B cell (primary cell): ENCODE results near the gene RASSF8. TPM values are rescaled to one million over a fixed set of nuclear protein-coding genes. Genes with fewer than 3 reads are reported as not detected.

Experiments
- ATAC-seq: fragments of 200-7000 bp; cut with Tn5 transposase; one replicate; pipeline ENCODE4 v1.10.0; 2021; ENCODE audit warnings: low read depth, mild to moderate bottlenecking, moderate number of reproducible peaks, moderate library complexity
- CTCF ChIA-PET: fragments of 350-600 bp; sonication (Branson Sonifier 250); formaldehyde crosslinking; loops from one replicate; lab custom pipeline; 2021; ENCODE audit warnings: antibody characterized with exemption, inconsistent platforms; lab: Charles Lee
- POLR2A ChIA-PET: fragments of 350-600 bp; sonication (Branson Sonifier 250); formaldehyde crosslinking; loops from one replicate; lab custom pipeline; 2021; ENCODE audit warnings: antibody characterized with exemption; lab: Charles Lee
- DNase-seq: peaks from one replicate; pipeline ENCODE4 v3.0.0; 2013
- H2AFZ ChIP-seq: 2 replicates; pipeline ENCODE4 v1.6.1; 2012; ENCODE audit warnings: mild to moderate bottlenecking, low read depth, low read length; ENCODE audit not compliant: insufficient read depth, poor library complexity, severe bottlenecking
- H3K27ac ChIP-seq, 2 donors: 1 replicate in 1 of 2; 2 replicates in 1 of 2; pipeline ENCODE4 v1.5.1; 2012 to 2013; ENCODE audit warnings: low read length in 2 of 2, mild to moderate bottlenecking in 2 of 2, moderate library complexity in 1 of 2
- H3K27me3 ChIP-seq, 4 experiments: fragments of 200-600 bp in 1 of 4; sonication (generic) in 1 of 4; replicated peaks in 1 of 4; 1 replicate in 2 of 4; 2 replicates in 2 of 4; pipeline versions ENCODE4 v1.6.1 to v1.7.0; 2013 to 2016; ENCODE audit warnings: low read length in 3 of 4, mild to moderate bottlenecking in 2 of 4, mixed read lengths in 1 of 4, moderate library complexity in 1 of 4; ENCODE audit not compliant: insufficient read depth in 4 of 4, control insufficient read depth in 3 of 4; ENCODE audit errors: control extremely low read depth in 1 of 4
- H3K36me3 ChIP-seq, 2 experiments: replicated peaks in 1 of 2; 1 replicate in 1 of 2; 2 replicates in 1 of 2; pipeline versions ENCODE4 v1.6.1 to v1.7.1; 2013; ENCODE audit warnings: low read length in 1 of 2; ENCODE audit not compliant: insufficient read depth in 2 of 2, control insufficient read depth in 1 of 2; ENCODE audit errors: control extremely low read depth in 1 of 2, extremely low read depth in 1 of 2
- H3K4me1 ChIP-seq, 2 donors: fragments of 200-600 bp in 1 of 2; sonication (generic) in 1 of 2; 1 replicate in 1 of 2; 2 replicates in 1 of 2; pipeline versions ENCODE4 v1.5.1 to v1.6.1; 2013 to 2017; ENCODE audit warnings: low read length in 2 of 2; ENCODE audit not compliant: control insufficient read depth in 2 of 2, insufficient read depth in 2 of 2
- H3K4me2 ChIP-seq: replicated peaks from 2 replicates; pipeline ENCODE3; 2012; ENCODE audit warnings: mild to moderate bottlenecking, low read depth, low read length; ENCODE audit not compliant: poor library complexity, severe bottlenecking
- H3K4me3 ChIP-seq, 5 experiments: fragments of 200-600 bp in 1 of 5; sonication (generic) in 1 of 5; 1 replicate in 3 of 5; 2 replicates in 2 of 5; pipeline versions ENCODE4 v1.5.1 to v1.7.0; 2011 to 2016; ENCODE audit warnings: low read length in 4 of 5, mild to moderate bottlenecking in 4 of 5, low read depth in 2 of 5, control low read depth in 1 of 5, moderate library complexity in 1 of 5; ENCODE audit not compliant: insufficient read depth in 1 of 5; ENCODE audit errors: control extremely low read depth in 1 of 5, extremely low read depth in 1 of 5
- H3K79me2 ChIP-seq: fragments of 200-600 bp; sonication (generic); one replicate; pipeline ENCODE4 v1.6.0; 2016; ENCODE audit warnings: low read length; ENCODE audit not compliant: control insufficient read depth, insufficient read depth
- H3K9ac ChIP-seq: fragments of 200-600 bp; sonication (generic); 2 replicates; pipeline ENCODE4 v1.6.1; 2017; ENCODE audit warnings: mild to moderate bottlenecking, low read length, moderate library complexity
- H3K9me3 ChIP-seq, 3 donors: one replicate each; pipeline versions ENCODE4 v1.6.1 to v1.7.1; 2013; ENCODE audit warnings: low read length in 2 of 3; ENCODE audit not compliant: control insufficient read depth in 2 of 3, insufficient read depth in 1 of 3; ENCODE audit errors: control extremely low read depth in 1 of 3
- H4K20me1 ChIP-seq: 2 replicates; pipeline ENCODE4 v1.6.0; 2012; ENCODE audit warnings: mild to moderate bottlenecking, low read length; ENCODE audit not compliant: insufficient read depth, control insufficient read depth, poor library complexity, severe bottlenecking
- H3K27ac Mint-ChIP-seq: one replicate; pipeline ENCODE4 v1.8.0; 2021; ENCODE audit warnings: mixed read lengths
- H3K27me3 Mint-ChIP-seq: one replicate; pipeline ENCODE4 v1.8.0; 2021; ENCODE audit warnings: mixed read lengths
- H3K4me1 Mint-ChIP-seq: one replicate; pipeline ENCODE4 v1.8.0; 2021; ENCODE audit warnings: mixed read lengths
- H3K4me3 Mint-ChIP-seq: one replicate; pipeline ENCODE4 v1.8.0; 2021; ENCODE audit warnings: mixed read lengths
- H3K9me3 Mint-ChIP-seq: one replicate; pipeline ENCODE4 v1.8.0; 2022; ENCODE audit warnings: mixed read lengths; ENCODE audit not compliant: insufficient read depth
- CTCF ChIP-seq: fragments of 200-600 bp; IDR thresholded peaks from one replicate; pipeline ENCODE4 v1.8.0; 2022; ENCODE audit warnings: antibody characterized with exemption, mild to moderate bottlenecking
- EZH2 ChIP-seq: IDR thresholded peaks from 2 replicates; pipeline ENCODE4 v1.6.1; 2012; ENCODE audit warnings: borderline replicate concordance, low read depth, mild to moderate bottlenecking, moderate library complexity, low read length; ENCODE audit not compliant: insufficient read depth, poor library complexity, severe bottlenecking
- WGBS: methylation state at CpG from one replicate; pipeline ENCODE4 v1.1.5; 2013; ENCODE audit warnings: missing lambda C conversion rate; ENCODE audit not compliant: insufficient coverage; 5-methylcytosine and 5-hydroxymethylcytosine counted together
- intact Hi-C: fragments of 100-400 bp; cut with micrococcal nuclease; formaldehyde crosslinking; loops from one replicate; pipeline ENCODE4 v1.10.0; 2022
- polyA plus RNA-seq: library from polyadenylated mRNA; depleted of rRNA; stranded (reverse); fragments of >200 nt; gene quantifications from 2 replicates; pipeline ENCODE4 v1.2.3, GENCODE V29; 2012
- total RNA-seq, 2 donors: library from RNA; stranded (reverse); fragments of 120-200 nt in 1 of 2; gene quantifications; 1 replicate in 1 of 2; 2 replicates in 1 of 2; pipeline versions ENCODE4 v1.2.3 to v1.2.4, GENCODE V29; 2013 to 2022

The RASSF8 gene
- total and polyA plus RNA-seq, 2 donors (not counting 1 experiment from before 2014, with no cell fraction given) = 0.01 to 0.49 TPM

- no peaks in the 10 kb centered on the region for H3K9me3 Mint-ChIP-seq
- ATAC-seq = no peak
- Histone ChIP-seq H3K27me3 (no peaks in the 10 kb centered on the region), H3K9ac (no peak overlapping the region), H3K79me2 (no peaks in the 10 kb centered on the region), H3K4me3 (no peak overlapping the region), H4K20me1 (no peaks in the 10 kb centered on the region), H2AFZ (no peak overlapping the region), H3K4me2 (no peak overlapping the region), H3K27ac (no peak overlapping the region), H3K4me1 (no peaks in the 10 kb centered on the region), H3K36me3 (no peaks in the 10 kb centered on the region), H3K9me3 (no peaks in the 10 kb centered on the region)
- H3K27me3 Mint-ChIP-seq = peaks cover 6% of the 10 kb centered on the region
- ChIA-PET POLR2A (interaction anchor here (0.6 kb wide), 1 partner anchor 736 kb away, joined by 3 read pairs; no protein-coding TSS in a partner anchor), CTCF (no interaction called here)
- no peak for DNase-seq
- WGBS = 76% methylated on average over 2 of the region's 2 CpGs
- no peak for TF ChIP-seq CTCF
- TF ChIP-seq EZH2 = no peak
- intact Hi-C loops = no loop called here
- H3K27ac Mint-ChIP-seq = no peak overlapping the region
- no peak overlapping the region for H3K4me3 Mint-ChIP-seq
- H3K4me1 Mint-ChIP-seq = peaks cover 9% of the 10 kb centered on the region
These were observed 15.8 kb upstream of the RASSF8 start for GRCh38 chr12:25942709-25943108.

GRCh38 chr12:25943940-25944339, 14.5 kb upstream of the RASSF8 start:
- Histone ChIP-seq H4K20me1 (no peaks in the 10 kb centered on the region), H3K79me2 (no peaks in the 10 kb centered on the region), H3K4me1 (no peaks in the 10 kb centered on the region), H3K27me3 (no peaks in the 10 kb centered on the region), H3K9ac (no peak overlapping the region), H3K4me2 (no peak overlapping the region), H3K4me3 (no peak overlapping the region), H3K27ac (no peak overlapping the region), H3K36me3 (no peaks in the 10 kb centered on the region), H3K9me3 (no peaks in the 10 kb centered on the region), H2AFZ (no peak overlapping the region)
- DNase-seq = no peak
- TF ChIP-seq EZH2 (no peak), CTCF (no peak)
- Mint-ChIP-seq H3K9me3 (no peaks in the 10 kb centered on the region), H3K4me1 (peaks cover 2% of the 10 kb centered on the region), H3K27ac (no peak overlapping the region), H3K4me3 (no peak overlapping the region), H3K27me3 (peaks cover 6% of the 10 kb centered on the region)
- ATAC-seq = no peak
- CTCF ChIA-PET = interaction anchor here (0.7 kb wide), 1 partner anchor 12 kb away, joined by 4 read pairs; no protein-coding TSS in a partner anchor
- intact Hi-C loops = no loop called here
- POLR2A ChIA-PET = no interaction called here
